Bone marrow (tissue), 2 donors: ENCODE data around the gene SH3RF2.
"Not testable (repeated sequence)": the region's sequence is repeated elsewhere in the genome, so short reads cannot be mapped to it uniquely, and the experiment has no call there.

ENCODE experiments used
- DNase-seq, 2 donors: peaks; one replicate each; lab custom pipeline; 2025; lab: John Stamatoyannopoulos, UW

The SH3RF2 gene

GRCh38 chr5:145936401-145937131, at the start of gene SH3RF2:
Gene SH3RF2 (plus strand): TSS chr5:145936578. CDS start chr5:145937929, 1,351 bp downstream.
- DNase-seq: no peak

- DNase-seq: no peak
Observed at GRCh38 chr5:145887217-145887616, 49.2 kb upstream of the SH3RF2 start.

GRCh38 chr5:145887976-145888574, 48.3 kb upstream of the SH3RF2 start:
- DNase-seq: no peak

- DNase-seq: no peak
Observed at GRCh38 chr5:145889611-145890010, 46.8 kb upstream of the SH3RF2 start.

- not testable (repeated sequence) for DNase-seq
Observed at GRCh38 chr5:145891378-145891777, 45.0 kb upstream of the SH3RF2 start.

- DNase-seq: no peak
Observed at GRCh38 chr5:145898171-145898570, 38.2 kb upstream of the SH3RF2 start.

- DNase-seq: no peak
Observed at GRCh38 chr5:145902421-145902820, 34.0 kb upstream of the SH3RF2 start.

- no peak for DNase-seq
Observed at GRCh38 chr5:145903113-145903512, 33.3 kb upstream of the SH3RF2 start.

GRCh38 chr5:145903867-145904266, 32.5 kb upstream of the SH3RF2 start:
- DNase-seq: no peak

- DNase-seq: no peak
Observed at GRCh38 chr5:145904743-145905142, 31.6 kb upstream of the SH3RF2 start.

- no peak for DNase-seq
Observed at GRCh38 chr5:145906401-145906800, 30.0 kb upstream of the SH3RF2 start.

GRCh38 chr5:145908206-145908960, 28.0 kb upstream of the SH3RF2 start:
- no peak for DNase-seq

GRCh38 chr5:145911164-145911563, 25.2 kb upstream of the SH3RF2 start:
- no peak for DNase-seq

GRCh38 chr5:145912019-145912418, 24.4 kb upstream of the SH3RF2 start:
- no peak for DNase-seq

GRCh38 chr5:145912594-145912993, 23.8 kb upstream of the SH3RF2 start:
- DNase-seq: no peak

- no peak for DNase-seq
Observed at GRCh38 chr5:145913701-145914100, 22.7 kb upstream of the SH3RF2 start.

- DNase-seq: no peak
Observed at GRCh38 chr5:145915970-145916638, 20.3 kb upstream of the SH3RF2 start.

- DNase-seq: no peak
Observed at GRCh38 chr5:145917288-145917687, 19.1 kb upstream of the SH3RF2 start.

GRCh38 chr5:145918397-145918796, 18.0 kb upstream of the SH3RF2 start:
- DNase-seq: no peak

GRCh38 chr5:145919413-145919812, 17.0 kb upstream of the SH3RF2 start:
- DNase-seq: no peak

- DNase-seq: no peak
Observed at GRCh38 chr5:145920542-145921210, 15.7 kb upstream of the SH3RF2 start.

- DNase-seq: no peak
Observed at GRCh38 chr5:145921211-145921610, 15.2 kb upstream of the SH3RF2 start.
